ENCODE data around the gene KLHL29. TPM values are rescaled to one million over a fixed set of nuclear protein-coding genes. Genes with fewer than 3 reads are reported as not detected.
A peak's percentile ranks its signal among the peaks of the same experiment; 100 is the strongest.

KLHL29 gene
- total RNA-seq, 1 donor from 2014 or later = 5.5 TPM

DNA sequence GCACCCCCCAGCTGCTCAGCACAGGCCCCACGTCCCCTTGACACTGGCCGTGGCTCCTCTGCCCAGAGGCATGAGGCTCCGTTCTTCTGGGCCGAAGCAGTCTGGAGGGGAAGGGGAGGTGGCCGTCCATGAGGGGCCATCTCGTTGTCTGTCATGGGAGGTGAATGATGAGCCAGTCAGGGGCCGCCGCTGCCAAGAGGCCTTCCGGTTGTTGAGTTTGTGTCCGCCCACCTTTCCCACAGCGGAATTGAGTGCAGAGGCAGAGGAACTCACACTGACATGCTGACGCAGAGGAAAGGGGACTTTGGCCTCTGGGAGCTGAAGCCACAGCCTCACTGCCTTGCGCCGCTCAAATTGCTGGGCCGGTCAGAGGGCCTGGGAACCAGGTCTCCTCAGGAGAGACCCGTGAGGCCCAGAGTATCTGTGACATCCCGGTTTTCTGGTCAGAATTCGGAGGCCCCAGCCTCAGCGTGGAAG is 273.5 kb downstream of the KLHL29 start:
- Histone ChIP-seq H3K4me1 (ENCODE audit: insufficient read depth, low read length) (no peaks in the 10 kb centered on the region), H3K4me2 (ENCODE audit: low read length) (no peak overlapping the region), H4K20me1 (ENCODE audit: insufficient read depth, low read length) (no peaks in the 10 kb centered on the region), H2AFZ (ENCODE audit: low read depth, low read length) (no peak overlapping the region), H3K36me3 (ENCODE audit: insufficient read depth, low read length) (no peaks in the 10 kb centered on the region), H3K9ac (ENCODE audit: low read length) (no peak overlapping the region), H3K27me3 (ENCODE audit: insufficient read depth, low read length) (peaks cover 12% of the 10 kb centered on the region), H3K9me3 (ENCODE audit: insufficient read depth, low read depth, low read length) (no peaks in the 10 kb centered on the region), H3K4me3 (ENCODE audit: insufficient read depth, low read depth, low read length) (no peak overlapping the region), H3K79me2 (ENCODE audit: insufficient read depth, low read length) (no peaks in the 10 kb centered on the region), H3K27ac (ENCODE audit: low read depth, low read length) (no peak overlapping the region)
- no peak for TF ChIP-seq EZH2 (IDR thresholded peaks at IDR 0.05; ENCODE audit: insufficient read depth, low read length)
- TF ChIP-seq, protein P1, sequence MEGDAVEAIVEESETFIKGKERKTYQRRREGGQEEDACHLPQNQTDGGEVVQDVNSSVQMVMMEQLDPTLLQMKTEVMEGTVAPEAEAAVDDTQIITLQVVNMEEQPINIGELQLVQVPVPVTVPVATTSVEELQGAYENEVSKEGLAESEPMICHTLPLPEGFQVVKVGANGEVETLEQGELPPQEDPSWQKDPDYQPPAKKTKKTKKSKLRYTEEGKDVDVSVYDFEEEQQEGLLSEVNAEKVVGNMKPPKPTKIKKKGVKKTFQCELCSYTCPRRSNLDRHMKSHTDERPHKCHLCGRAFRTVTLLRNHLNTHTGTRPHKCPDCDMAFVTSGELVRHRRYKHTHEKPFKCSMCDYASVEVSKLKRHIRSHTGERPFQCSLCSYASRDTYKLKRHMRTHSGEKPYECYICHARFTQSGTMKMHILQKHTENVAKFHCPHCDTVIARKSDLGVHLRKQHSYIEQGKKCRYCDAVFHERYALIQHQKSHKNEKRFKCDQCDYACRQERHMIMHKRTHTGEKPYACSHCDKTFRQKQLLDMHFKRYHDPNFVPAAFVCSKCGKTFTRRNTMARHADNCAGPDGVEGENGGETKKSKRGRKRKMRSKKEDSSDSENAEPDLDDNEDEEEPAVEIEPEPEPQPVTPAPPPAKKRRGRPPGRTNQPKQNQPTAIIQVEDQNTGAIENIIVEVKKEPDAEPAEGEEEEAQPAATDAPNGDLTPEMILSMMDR (IDR thresholded peaks at IDR 0.05; ENCODE audit: insufficient read depth, low read depth, low read length) = no peak
- Mint-ChIP-seq H3K36me3 (ENCODE audit: low read depth, unreplicated experiment) (peaks cover 6% of the 10 kb centered on the region), H3K27me3 (ENCODE audit: low read depth, unreplicated experiment) (peaks cover 58% of the 10 kb centered on the region), H3K4me1 (ENCODE audit: low read depth, unreplicated experiment) (peaks cover 9% of the 10 kb centered on the region), H3K4me3 (ENCODE audit: unreplicated experiment) (no peak overlapping the region), H3K9me3 (ENCODE audit: unreplicated experiment) (no peaks in the 10 kb centered on the region), H3K27ac (ENCODE audit: unreplicated experiment) (no peak overlapping the region)
- DNase-seq (ENCODE audit: low read depth) = peak; percentile 34
- FAIRE-seq = no peak

GRCh38 chr2:23659328-23659727 is 274.3 kb downstream of the KLHL29 start:
- DNase-seq (ENCODE audit: low read depth) = no peak
- Histone ChIP-seq H3K4me2 (ENCODE audit: low read length) (no peak overlapping the region), H3K4me1 (ENCODE audit: insufficient read depth, low read length) (no peaks in the 10 kb centered on the region), H4K20me1 (ENCODE audit: insufficient read depth, low read length) (no peaks in the 10 kb centered on the region), H3K36me3 (ENCODE audit: insufficient read depth, low read length) (no peaks in the 10 kb centered on the region), H3K9me3 (ENCODE audit: insufficient read depth, low read depth, low read length) (no peaks in the 10 kb centered on the region), H3K27ac (ENCODE audit: low read depth, low read length) (no peak overlapping the region), H3K27me3 (ENCODE audit: insufficient read depth, low read length) (peaks cover 17% of the 10 kb centered on the region), H3K79me2 (ENCODE audit: insufficient read depth, low read length) (no peaks in the 10 kb centered on the region), H3K9ac (ENCODE audit: low read length) (no peak overlapping the region), H3K4me3 (ENCODE audit: insufficient read depth, low read depth, low read length) (no peak overlapping the region), H2AFZ (ENCODE audit: low read depth, low read length) (no peak overlapping the region)
- no peak for TF ChIP-seq EZH2 (IDR thresholded peaks at IDR 0.05; ENCODE audit: insufficient read depth, low read length)
- TF ChIP-seq, protein P1 (IDR thresholded peaks at IDR 0.05; ENCODE audit: insufficient read depth, low read depth, low read length) = no peak
- peaks cover 61% of the 10 kb centered on the region for H3K27me3 Mint-ChIP-seq (ENCODE audit: low read depth, unreplicated experiment)
- no peak overlapping the region for H3K27ac Mint-ChIP-seq (ENCODE audit: unreplicated experiment)
- peaks cover 9% of the 10 kb centered on the region for H3K4me1 Mint-ChIP-seq (ENCODE audit: low read depth, unreplicated experiment)
- no peaks in the 10 kb centered on the region for H3K9me3 Mint-ChIP-seq (ENCODE audit: unreplicated experiment)
- H3K4me3 Mint-ChIP-seq (ENCODE audit: unreplicated experiment) = no peak overlapping the region
- FAIRE-seq = no peak
- peaks cover 6% of the 10 kb centered on the region for H3K36me3 Mint-ChIP-seq (ENCODE audit: low read depth, unreplicated experiment)

GRCh38 chr2:23659773-23660172 is 274.8 kb downstream of the KLHL29 start:
- Histone ChIP-seq H3K27me3 (ENCODE audit: insufficient read depth, low read length) (peaks cover 17% of the 10 kb centered on the region), H3K9ac (ENCODE audit: low read length) (no peak overlapping the region), H3K4me1 (ENCODE audit: insufficient read depth, low read length) (no peaks in the 10 kb centered on the region), H3K4me3 (ENCODE audit: insufficient read depth, low read depth, low read length) (no peak overlapping the region), H3K27ac (ENCODE audit: low read depth, low read length) (no peak overlapping the region), H3K9me3 (ENCODE audit: insufficient read depth, low read depth, low read length) (no peaks in the 10 kb centered on the region), H3K4me2 (ENCODE audit: low read length) (no peak overlapping the region), H3K36me3 (ENCODE audit: insufficient read depth, low read length) (no peaks in the 10 kb centered on the region), H3K79me2 (ENCODE audit: insufficient read depth, low read length) (no peaks in the 10 kb centered on the region), H4K20me1 (ENCODE audit: insufficient read depth, low read length) (no peaks in the 10 kb centered on the region), H2AFZ (ENCODE audit: low read depth, low read length) (no peak overlapping the region)
- H3K36me3 Mint-ChIP-seq (ENCODE audit: low read depth, unreplicated experiment) = peaks cover 6% of the 10 kb centered on the region
- H3K27ac Mint-ChIP-seq (ENCODE audit: unreplicated experiment) = no peak overlapping the region
- H3K9me3 Mint-ChIP-seq (ENCODE audit: unreplicated experiment) = no peaks in the 10 kb centered on the region
- TF ChIP-seq EZH2 (IDR thresholded peaks at IDR 0.05; ENCODE audit: insufficient read depth, low read length) = no peak
- TF ChIP-seq, protein P1 (IDR thresholded peaks at IDR 0.05; ENCODE audit: insufficient read depth, low read depth, low read length) = no peak
- H3K4me3 Mint-ChIP-seq (ENCODE audit: unreplicated experiment) = no peak overlapping the region
- DNase-seq (ENCODE audit: low read depth) (no peak), FAIRE-seq (no peak)
- peaks cover 9% of the 10 kb centered on the region for H3K4me1 Mint-ChIP-seq (ENCODE audit: low read depth, unreplicated experiment)
- H3K27me3 Mint-ChIP-seq (ENCODE audit: low read depth, unreplicated experiment) = peaks cover 64% of the 10 kb centered on the region
